ENCODE results near the gene WWP2.

WWP2 gene

GRCh38 chr16:69860233-69861231 lies 98.4 kb downstream of the WWP2 start:
- no peak for DNase-seq

- no peak for DNase-seq
Observed at GRCh38 chr16:69861292-69862030, 99.3 kb downstream of the WWP2 start.

- no peak for DNase-seq
Observed at GRCh38 chr16:69863401-69864281, 101.5 kb downstream of the WWP2 start.

GRCh38 chr16:69865701-69866100 lies 103.6 kb downstream of the WWP2 start:
- no peak for DNase-seq

DNA sequence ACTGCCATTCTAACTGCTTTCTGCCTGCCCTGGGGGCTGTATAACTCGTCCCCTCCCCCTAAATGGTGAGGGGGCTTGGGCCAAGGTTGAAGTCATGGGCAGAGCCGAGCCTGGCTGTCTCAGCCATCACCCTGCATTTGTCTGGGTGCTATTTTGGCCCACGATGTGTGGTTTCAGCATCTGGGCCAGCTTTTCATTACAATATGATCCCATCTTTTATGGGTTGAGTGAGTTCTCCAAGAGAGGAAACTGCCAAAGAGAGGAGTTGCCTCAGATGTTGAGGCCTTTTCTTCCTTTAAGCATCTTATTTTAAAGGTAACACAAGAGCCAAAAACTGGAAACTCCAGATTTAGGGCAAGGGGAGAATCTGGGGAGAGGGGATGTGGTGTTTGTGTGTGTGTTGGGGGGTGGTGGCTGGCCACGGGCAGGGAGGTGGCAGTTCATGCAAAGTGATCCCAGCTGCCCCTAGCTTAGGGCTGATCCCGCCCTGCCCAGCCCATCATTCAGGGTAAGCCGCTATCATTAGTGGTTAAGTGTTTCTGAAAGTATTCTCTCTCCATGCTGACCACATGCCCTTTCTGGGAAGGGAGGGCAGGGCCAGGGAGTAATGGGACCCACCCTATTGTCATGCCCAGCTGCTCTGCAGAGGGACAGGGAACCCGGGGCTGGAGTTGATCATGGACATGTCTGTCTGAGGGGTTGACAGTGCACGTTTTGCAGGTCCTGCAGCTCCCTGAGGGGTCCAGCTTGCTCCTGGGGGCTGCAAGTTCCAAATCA lies 105.8 kb downstream of the WWP2 start:
- no peak for DNase-seq

GRCh38 chr16:69870761-69871160 lies 108.6 kb downstream of the WWP2 start:
- no peak for DNase-seq

DNA sequence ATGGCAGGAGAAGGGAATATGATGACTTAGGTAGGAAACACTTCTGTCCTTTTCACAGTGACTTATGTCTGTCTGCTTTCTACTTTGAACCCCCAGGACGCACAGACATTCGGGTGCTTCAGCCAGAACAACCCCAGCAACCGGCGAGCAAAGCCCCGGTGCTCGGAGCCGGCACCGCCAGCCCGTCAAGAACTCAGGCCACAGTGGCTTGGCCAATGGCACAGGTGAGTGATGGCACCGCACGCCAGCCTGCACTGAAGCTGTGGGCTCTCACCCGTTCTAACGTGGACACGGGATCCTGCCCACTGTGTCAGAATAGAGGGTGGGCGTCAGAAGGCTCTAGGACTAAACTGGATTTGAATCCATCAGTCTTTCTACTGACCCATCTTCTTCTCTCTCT lies 109.6 kb downstream of the WWP2 start:
- no peak for DNase-seq

DNA sequence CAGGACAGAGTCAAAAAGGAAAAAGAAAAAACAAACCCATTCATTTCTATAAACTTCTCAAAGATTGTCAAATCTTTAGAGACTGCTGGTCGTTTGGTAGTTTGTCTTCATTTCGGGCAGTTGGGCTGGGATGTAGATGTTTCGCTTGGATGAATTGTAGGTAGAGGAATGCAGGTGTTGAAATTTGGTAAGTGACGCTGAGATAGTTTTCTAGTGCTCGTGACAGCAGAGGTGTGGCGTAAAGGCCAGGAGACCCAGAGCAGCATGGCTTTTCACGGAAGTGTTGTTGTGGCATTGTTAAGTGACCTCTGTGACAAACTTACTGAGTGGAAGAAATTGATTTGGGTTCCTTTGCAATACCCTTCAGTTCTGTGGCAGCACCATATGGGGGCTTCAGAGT lies 110.8 kb downstream of the WWP2 start:
- DNase-seq = no peak

- DNase-seq = no peak
Observed at GRCh38 chr16:69873783-69874182, 111.7 kb downstream of the WWP2 start.

- no peak for DNase-seq
Observed at GRCh38 chr16:69874271-69874670, 112.1 kb downstream of the WWP2 start.

GRCh38 chr16:69880640-69881133 lies 118.6 kb downstream of the WWP2 start:
- DNase-seq = no peak

- DNase-seq = no peak
Observed at GRCh38 chr16:69881141-69881540, 119.0 kb downstream of the WWP2 start.

DNA sequence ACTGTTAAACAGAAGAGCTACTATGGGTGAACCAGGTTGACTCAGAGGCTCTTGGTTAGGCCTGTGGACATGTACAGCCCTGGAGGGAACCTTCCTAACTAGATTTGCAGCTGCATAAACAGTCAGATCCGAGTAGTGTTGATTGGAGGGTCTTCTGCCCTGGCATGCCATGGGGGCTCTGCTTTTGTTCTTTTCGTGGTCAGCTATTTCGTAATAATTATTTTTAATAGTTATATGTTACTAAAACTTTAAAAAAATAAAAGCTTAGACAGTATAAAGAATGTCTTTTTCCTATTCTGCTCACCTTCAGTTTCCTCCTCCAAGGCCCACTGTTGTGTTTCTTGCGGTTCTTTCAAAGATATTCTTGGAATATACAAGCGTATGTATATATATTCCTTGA lies 121.6 kb downstream of the WWP2 start:
- DNase-seq = no peak

- no peak for DNase-seq
Observed at GRCh38 chr16:69885722-69886121, 123.6 kb downstream of the WWP2 start.

GRCh38 chr16:69886726-69887125 lies 124.6 kb downstream of the WWP2 start:
- DNase-seq = no peak

- no peak for DNase-seq
Observed at GRCh38 chr16:69888005-69888590, 126.0 kb downstream of the WWP2 start.

DNA sequence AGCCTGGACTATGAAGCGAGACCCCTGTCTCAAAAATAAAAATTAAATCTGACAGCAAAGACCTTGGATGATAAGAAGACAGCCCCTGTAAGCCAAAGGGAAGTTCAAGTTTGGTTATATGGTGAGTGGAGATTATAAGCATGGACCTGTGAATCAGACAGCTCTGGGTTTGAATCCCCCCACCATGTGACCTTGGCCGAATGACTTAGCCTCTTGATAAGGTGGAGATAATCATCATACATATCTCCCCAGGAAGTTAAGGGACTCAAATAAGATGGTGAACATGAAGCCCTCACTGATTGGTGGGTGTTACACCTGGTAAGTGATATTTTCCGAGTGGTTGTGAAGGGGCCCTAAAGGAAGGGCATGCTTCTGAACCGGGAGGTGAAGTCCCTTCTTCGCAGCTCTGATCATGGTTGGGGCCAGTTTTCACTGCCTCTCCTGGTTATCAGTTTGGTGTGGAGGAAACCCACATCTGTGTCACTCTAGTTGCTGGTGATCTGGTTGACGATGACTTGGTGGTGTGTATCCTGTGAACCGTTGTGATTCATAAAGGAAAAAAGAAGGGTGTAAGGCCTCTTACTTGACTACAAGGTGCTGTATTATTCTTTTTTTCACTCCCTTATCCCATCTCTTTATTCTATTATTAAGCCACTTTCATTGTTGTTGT lies 127.3 kb downstream of the WWP2 start:
- no peak for DNase-seq

GRCh38 chr16:69890114-69890891 lies 128.2 kb downstream of the WWP2 start:
- no peak for DNase-seq

DNA sequence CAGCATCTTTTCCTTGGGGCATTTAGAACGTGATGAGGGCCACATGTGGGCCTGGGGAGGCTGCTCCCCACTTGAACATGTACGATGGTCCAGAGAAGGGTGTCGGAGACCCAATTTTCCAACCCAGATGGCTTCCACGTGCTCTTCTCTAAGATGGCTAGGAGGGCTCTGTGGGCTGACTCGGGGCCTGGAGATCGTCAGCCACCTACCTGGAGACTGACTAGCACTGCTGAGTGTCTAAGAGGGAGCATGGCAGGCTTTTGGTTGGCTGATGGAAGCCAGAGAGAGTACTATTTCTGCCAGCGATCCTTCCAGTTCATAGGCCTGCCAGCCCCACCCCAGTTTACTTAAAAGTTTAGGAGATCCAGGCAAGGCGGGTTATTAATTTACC lies 128.8 kb downstream of the WWP2 start:
- DNase-seq = no peak

DNA sequence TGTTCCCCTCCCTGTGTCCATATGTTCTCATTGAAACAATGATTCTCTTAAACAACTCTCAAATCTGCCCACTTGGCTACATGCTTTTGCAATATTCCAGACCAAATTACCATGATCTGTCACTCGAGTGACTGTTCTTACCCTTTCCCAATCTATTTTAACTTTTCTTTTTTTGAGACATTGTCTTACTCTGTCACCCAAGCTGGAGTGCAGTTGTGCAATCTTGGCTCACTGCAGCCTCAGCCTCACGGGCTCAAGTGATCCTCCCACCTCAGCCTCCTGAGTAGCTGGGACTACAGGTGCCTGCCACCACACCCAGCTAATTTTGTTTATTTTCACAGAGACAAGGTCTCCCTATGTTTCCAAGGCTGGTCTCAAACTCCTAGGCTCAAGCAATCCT lies 130.2 kb downstream of the WWP2 start:
- DNase-seq = no peak

Data from CD4-positive, alpha-beta T cell treated with Interferon gamma for 1 hour (primary cell).